Measurements from ENCODE around the gene CTRB1. TPM values are rescaled to one million over a fixed set of nuclear protein-coding genes. Genes with fewer than 3 reads are reported as not detected.
A peak's percentile ranks its signal among the peaks of the same experiment; 100 is the strongest.

The CTRB1 gene
- total and polyA plus RNA-seq, 2 experiments from 2014 or later, result not detected

DNA sequence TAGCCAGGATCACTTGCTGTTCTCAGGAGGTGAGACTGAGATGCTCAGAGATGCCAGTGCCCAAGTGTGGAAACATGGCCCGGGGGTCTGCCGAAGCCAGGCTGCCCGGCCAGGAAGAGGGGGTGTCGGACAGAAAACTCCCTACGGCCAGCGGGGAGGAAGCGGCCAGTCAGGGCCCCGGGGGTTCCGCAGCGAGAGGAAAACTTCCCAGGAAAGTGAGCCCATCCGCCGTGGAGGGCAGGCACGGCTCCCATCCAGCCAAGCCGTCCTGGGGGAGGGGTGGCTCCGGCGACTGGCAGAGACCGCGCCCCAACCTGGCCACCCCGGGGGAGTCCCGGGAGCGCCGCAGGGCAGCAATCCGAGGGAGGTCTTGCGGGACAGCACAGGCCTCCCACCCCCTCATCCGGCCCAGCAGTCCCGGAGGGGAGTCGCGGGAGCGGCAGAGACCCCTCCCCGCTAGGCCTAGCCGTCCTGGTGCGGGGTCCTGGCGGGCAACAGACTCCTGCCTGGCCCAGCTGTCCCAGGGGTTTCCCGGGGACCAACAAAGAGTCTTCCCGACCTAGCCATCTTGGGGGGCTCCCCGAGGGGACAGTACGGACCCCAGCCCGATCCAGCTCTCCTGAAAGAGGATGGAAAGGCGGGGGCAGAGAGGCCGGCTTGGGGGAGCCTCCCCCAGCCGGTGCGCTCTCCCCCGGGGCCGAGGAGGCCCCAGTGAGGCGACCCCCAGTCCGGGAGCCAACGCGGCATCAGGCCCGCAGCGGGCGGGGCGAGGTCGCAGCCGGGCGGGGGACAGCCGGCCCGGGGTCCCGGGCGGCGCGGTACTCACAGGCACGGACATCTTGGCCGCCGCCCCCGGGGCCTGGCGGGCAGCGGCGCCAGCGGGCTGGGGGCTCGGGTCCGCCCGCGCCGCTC, 46.5 kb downstream of the CTRB1 start:
- H3K27me3 ChIP-seq (replicated peaks; ENCODE audit: insufficient read depth), result no peaks in the 10 kb centered on the region
- H3K9me3 ChIP-seq (ENCODE audit: low read depth), result no peaks in the 10 kb centered on the region
- peak; percentile 68 for DNase-seq
- H3F3A ChIP-seq (ENCODE audit: insufficient read depth), result peaks cover 20% of the 10 kb centered on the region; the same call in 1 of the 2 replicates
- 0 to 1% methylated on average over 40 to 52 of the region's 74 CpGs for WGBS, 2 experiments (ENCODE audit: low coverage in 1 of 2, low lambda C conversion rate in 2 of 2, missing lambda C conversion rate in 2 of 2)
- H3K4me3 ChIP-seq, result peak overlapping the region; percentile 76
- H3K36me3 ChIP-seq (ENCODE audit: low read depth), result no peaks in the 10 kb centered on the region
- peak overlapping the region; percentile 71 for H3K27ac ChIP-seq
- H2AFZ ChIP-seq, result no peak overlapping the region; the same call in 1 of the 2 replicates
- TF ChIP-seq EZH2phosphoT487 (IDR thresholded peaks at IDR 0.05; ENCODE audit: insufficient read depth, low read depth) (no peak), EZH2 (IDR thresholded peaks at IDR 0.05; ENCODE audit: insufficient read depth, poor library complexity, severe bottlenecking) (no peak)
- peak overlapping the region; percentile 95 for H3K9ac ChIP-seq
- peaks cover 53% of the 10 kb centered on the region for H3K79me2 ChIP-seq (ENCODE audit: insufficient read depth)
- in situ Hi-C loops (cut with MboI), result no loop called here
- H3K9me2 ChIP-seq (ENCODE audit: insufficient read depth), result no peaks in the 10 kb centered on the region
- H3K4me2 ChIP-seq (ENCODE audit: unreplicated experiment), result peak overlapping the region; percentile 87
- H4K20me1 ChIP-seq (ENCODE audit: insufficient read depth), result 0 out of 2 replicates have a peak, but pooled peaks cover 8% of the 10 kb centered on the region
- H3K4me1 ChIP-seq (ENCODE audit: insufficient read depth), result peaks cover 28% of the 10 kb centered on the region

DNA sequence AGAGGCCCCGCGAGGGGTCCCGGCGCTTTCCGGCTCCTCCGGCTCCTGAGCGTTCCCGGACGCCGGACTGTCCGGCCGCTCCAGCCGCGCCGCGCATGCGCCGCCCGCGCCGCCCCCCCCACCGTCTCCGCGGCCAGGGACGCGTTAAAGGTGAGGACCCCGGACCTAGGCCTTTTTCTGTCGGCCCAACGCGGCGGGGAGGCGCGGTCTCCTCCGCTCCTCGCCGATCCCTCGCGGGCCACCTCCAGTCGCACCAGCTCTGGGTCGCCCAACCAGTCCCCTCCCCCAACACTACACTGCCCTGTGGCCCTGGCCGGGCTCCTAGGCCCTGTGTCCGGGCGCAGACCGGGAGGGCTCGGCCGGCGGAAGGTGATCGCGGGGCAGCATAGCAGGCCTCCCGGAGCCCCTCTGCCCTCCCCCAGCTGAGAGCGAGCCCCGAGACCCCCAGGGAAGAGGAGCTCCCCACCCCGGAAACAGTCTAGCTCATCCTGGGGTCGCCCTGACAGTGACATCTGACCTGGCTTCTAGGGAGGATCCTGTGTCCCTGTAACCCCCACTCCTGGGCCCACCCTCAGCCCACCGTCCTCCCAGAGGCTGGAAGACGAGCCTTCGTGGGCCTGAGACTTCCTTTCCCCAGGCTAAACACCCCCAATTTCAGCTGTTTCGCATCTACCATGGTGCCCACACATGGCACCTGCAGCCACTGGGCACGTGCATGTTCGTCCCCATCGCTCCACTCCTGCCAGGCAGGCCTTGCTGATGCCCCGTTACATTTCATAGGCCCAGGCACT, 47.3 kb downstream of the CTRB1 start:
- in situ Hi-C loops (cut with MboI), result no loop called here
- WGBS, 2 experiments (ENCODE audit: low coverage in 1 of 2, low lambda C conversion rate in 2 of 2, missing lambda C conversion rate in 2 of 2), result 9 to 11% methylated on average over 47 to 55 of the region's 62 CpGs
- Histone ChIP-seq H3K4me2 (ENCODE audit: unreplicated experiment) (peak overlapping the region; percentile 86), H3K27me3 (replicated peaks; ENCODE audit: insufficient read depth) (no peaks in the 10 kb centered on the region), H3K79me2 (ENCODE audit: insufficient read depth) (peaks cover 45% of the 10 kb centered on the region), H3K27ac (peak overlapping the region; percentile 71; the same call in 1 of the 2 replicates), H4K20me1 (ENCODE audit: insufficient read depth) (0 out of 2 replicates have a peak, but pooled peaks cover 8% of the 10 kb centered on the region), H3K4me3 (peak overlapping the region; percentile 76), H3K9ac (peak overlapping the region; percentile 95), H3K4me1 (ENCODE audit: insufficient read depth) (peaks cover 28% of the 10 kb centered on the region), H3K9me3 (ENCODE audit: low read depth) (no peaks in the 10 kb centered on the region), H3F3A (ENCODE audit: insufficient read depth) (peaks cover 20% of the 10 kb centered on the region; the same call in 1 of the 2 replicates), H2AFZ (peak overlapping the region; percentile 90), H3K36me3 (ENCODE audit: low read depth) (no peaks in the 10 kb centered on the region), H3K9me2 (ENCODE audit: insufficient read depth) (no peaks in the 10 kb centered on the region)
- DNase-seq, result peak; percentile 85
- TF ChIP-seq EZH2 (IDR thresholded peaks at IDR 0.05; ENCODE audit: insufficient read depth, poor library complexity, severe bottlenecking), result no peak
- no peak for TF ChIP-seq EZH2phosphoT487 (IDR thresholded peaks at IDR 0.05; ENCODE audit: insufficient read depth, low read depth)

DNA sequence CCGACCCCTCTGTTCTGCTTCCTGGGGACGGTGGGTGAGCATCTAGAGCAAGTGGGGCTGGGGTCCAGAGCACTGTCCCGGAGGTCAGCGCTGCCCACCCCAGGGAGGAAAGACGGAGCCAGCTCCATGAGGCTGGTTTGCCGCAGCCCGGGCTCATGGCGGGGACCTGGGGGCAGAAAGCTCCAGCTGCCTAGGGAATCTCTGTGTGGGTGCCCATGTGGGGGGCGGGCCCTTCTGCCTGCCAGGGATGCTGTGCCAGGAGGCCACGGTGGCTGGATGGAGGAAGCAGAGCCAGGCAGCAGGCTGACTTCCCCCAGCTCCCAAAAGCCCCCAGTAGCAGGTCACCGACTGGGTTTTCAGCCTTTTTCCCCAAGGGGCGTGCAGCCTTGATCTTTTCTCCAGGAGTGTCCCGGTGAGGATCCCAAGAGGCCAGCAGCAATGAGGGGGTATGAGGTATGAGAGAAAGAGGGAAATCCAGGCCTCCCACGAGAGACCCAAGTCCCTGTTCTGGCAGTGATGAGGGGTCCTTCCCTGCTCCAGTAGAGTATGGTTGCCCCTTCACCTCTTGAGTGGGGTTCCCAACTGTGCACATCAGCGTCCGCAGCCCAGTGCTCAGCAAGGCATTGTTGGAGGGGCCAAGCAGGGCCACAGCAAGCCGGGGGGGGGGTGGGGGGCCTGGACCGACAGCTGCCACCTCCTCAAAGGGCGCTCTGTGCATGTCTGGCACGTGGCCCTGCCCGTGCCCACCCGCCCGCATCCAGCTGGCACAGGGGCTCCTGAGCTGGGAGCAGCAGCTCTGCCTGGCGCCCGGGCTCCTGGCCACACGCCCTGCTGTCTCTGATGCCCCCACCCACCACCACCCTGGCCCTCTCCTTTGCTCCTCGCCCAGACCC, 48.2 kb downstream of the CTRB1 start:
- Histone ChIP-seq H3K4me1 (ENCODE audit: insufficient read depth) (peaks cover 28% of the 10 kb centered on the region), H3K4me2 (ENCODE audit: unreplicated experiment) (peak overlapping the region; percentile 86), H3K79me2 (ENCODE audit: insufficient read depth) (peaks cover 36% of the 10 kb centered on the region), H3K9me2 (ENCODE audit: insufficient read depth) (no peaks in the 10 kb centered on the region), H4K20me1 (ENCODE audit: insufficient read depth) (0 out of 2 replicates have a peak, but pooled peaks cover 8% of the 10 kb centered on the region), H3F3A (ENCODE audit: insufficient read depth) (peaks cover 20% of the 10 kb centered on the region; the same call in 1 of the 2 replicates), H3K27me3 (replicated peaks; ENCODE audit: insufficient read depth) (no peaks in the 10 kb centered on the region), H3K9me3 (ENCODE audit: low read depth) (no peaks in the 10 kb centered on the region), H3K9ac (peak overlapping the region; percentile 95), H3K27ac (no peak overlapping the region), H3K36me3 (ENCODE audit: low read depth) (no peaks in the 10 kb centered on the region), H3K4me3 (peak overlapping the region; percentile 76), H2AFZ (no peak overlapping the region)
- in situ Hi-C loops (cut with MboI), result no loop called here
- WGBS, 2 experiments (ENCODE audit: low coverage in 1 of 2, low lambda C conversion rate in 2 of 2, missing lambda C conversion rate in 2 of 2), result 79 to 83% methylated on average over 18 to 23 of the region's 27 CpGs
- no peak for DNase-seq
- TF ChIP-seq EZH2phosphoT487 (IDR thresholded peaks at IDR 0.05; ENCODE audit: insufficient read depth, low read depth), result no peak
- no peak for TF ChIP-seq EZH2 (IDR thresholded peaks at IDR 0.05; ENCODE audit: insufficient read depth, poor library complexity, severe bottlenecking)

All from GM23248 (cell line).